ENCODE measurements around the gene ALOX12. TPM values are rescaled to one million over a fixed set of nuclear protein-coding genes. Genes with fewer than 3 reads are reported as not detected.
"Not testable (repeated sequence)": the region's sequence is repeated elsewhere in the genome, so short reads cannot be mapped to it uniquely, and the experiment has no call there.

ALOX12 gene
- polyA plus RNA-seq, 1 donor (not counting 4 experiments of a cell fraction or from before 2014, with no cell fraction given) = 0.35 TPM

DNA sequence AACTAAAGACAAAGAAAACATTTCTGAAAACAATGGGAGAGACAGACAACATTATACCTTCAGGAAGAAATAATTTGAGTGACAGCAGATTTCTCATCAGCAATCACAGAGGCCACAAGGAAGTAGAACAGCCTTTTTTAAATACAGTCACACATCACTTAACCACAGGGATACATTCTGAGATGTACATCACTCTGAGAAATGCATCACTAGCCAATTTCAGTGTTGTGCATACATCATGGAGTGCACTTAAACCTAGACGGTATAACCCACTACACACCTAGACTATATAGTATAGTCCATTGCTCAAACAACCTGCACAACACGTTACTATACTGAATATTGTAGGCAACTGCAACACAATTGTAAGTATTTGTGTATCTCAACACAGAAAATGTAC is 24.9 kb upstream of the ALOX12 start:
- Histone ChIP-seq H3K9me3 (ENCODE audit: control insufficient read depth, low read depth, low read length) (no peaks in the 10 kb centered on the region), H3K36me3 (ENCODE audit: control insufficient read depth in 2 of 2, extremely low read depth in 1 of 2, insufficient read depth in 2 of 2, low read length in 2 of 2) (no peaks in the 10 kb centered on the region), H3K79me2 (ENCODE audit: control insufficient read depth, insufficient read depth, low read length) (no peaks in the 10 kb centered on the region), H2AFZ (ENCODE audit: control insufficient read depth, low read length) (no peak overlapping the region), H3K9me1 (ENCODE audit: control insufficient read depth, extremely low read depth, insufficient read depth, low read length) (no peaks in the 10 kb centered on the region), H3K27me3 (ENCODE audit: control insufficient read depth, extremely low read depth, insufficient read depth, low read length) (no peaks in the 10 kb centered on the region), H3K27ac (ENCODE audit: control insufficient read depth, insufficient read depth, low read length) (no peak overlapping the region), H3K4me1 (ENCODE audit: control insufficient read depth, extremely low read depth, insufficient read depth, low read length) (no peaks in the 10 kb centered on the region), H4K20me1 (ENCODE audit: control insufficient read depth, extremely low read depth, insufficient read depth, low read length) (no peaks in the 10 kb centered on the region), H3K4me2 (ENCODE audit: control insufficient read depth, extremely low read depth, insufficient read depth, low read depth, low read length) (no peak overlapping the region), H3K4me3 (ENCODE audit: control insufficient read depth in 2 of 3, extremely low read depth in 1 of 3, insufficient read depth in 2 of 3, low read depth in 1 of 3, low read length in 3 of 3) (no peak overlapping the region), H3K9ac (ENCODE audit: control insufficient read depth, extremely low read depth, insufficient read depth, low read length) (no peak overlapping the region)
- TF ChIP-seq, protein P1, sequence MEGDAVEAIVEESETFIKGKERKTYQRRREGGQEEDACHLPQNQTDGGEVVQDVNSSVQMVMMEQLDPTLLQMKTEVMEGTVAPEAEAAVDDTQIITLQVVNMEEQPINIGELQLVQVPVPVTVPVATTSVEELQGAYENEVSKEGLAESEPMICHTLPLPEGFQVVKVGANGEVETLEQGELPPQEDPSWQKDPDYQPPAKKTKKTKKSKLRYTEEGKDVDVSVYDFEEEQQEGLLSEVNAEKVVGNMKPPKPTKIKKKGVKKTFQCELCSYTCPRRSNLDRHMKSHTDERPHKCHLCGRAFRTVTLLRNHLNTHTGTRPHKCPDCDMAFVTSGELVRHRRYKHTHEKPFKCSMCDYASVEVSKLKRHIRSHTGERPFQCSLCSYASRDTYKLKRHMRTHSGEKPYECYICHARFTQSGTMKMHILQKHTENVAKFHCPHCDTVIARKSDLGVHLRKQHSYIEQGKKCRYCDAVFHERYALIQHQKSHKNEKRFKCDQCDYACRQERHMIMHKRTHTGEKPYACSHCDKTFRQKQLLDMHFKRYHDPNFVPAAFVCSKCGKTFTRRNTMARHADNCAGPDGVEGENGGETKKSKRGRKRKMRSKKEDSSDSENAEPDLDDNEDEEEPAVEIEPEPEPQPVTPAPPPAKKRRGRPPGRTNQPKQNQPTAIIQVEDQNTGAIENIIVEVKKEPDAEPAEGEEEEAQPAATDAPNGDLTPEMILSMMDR (optimal IDR thresholded peaks at IDR 0.05 in 1 of 3, IDR thresholded peaks at IDR 0.05 in 1 of 3, conservative IDR thresholded peaks at IDR 0.05 in 1 of 3; ENCODE audit: extremely low read depth in 1 of 3, insufficient read depth in 2 of 3, low read length in 3 of 3) = no peak
- TF ChIP-seq EZH2 (IDR thresholded peaks at IDR 0.05; ENCODE audit: low read length) = no peak
- DNase-seq (ENCODE audit: low read depth, low spot score) (no peak), FAIRE-seq (no peak)
- dilution Hi-C loops (cut with MboI; ENCODE audit: extremely low pct_ligation_motif_present, low sequenced_read_pairs) = no loop called here

GRCh38 chr17:6979440-6979839 is 16.4 kb upstream of the ALOX12 start:
- H2AFZ ChIP-seq (ENCODE audit: control insufficient read depth, low read length); FAIRE-seq; H3K27ac ChIP-seq (ENCODE audit: control insufficient read depth, insufficient read depth, low read length); H3K9me1 ChIP-seq (ENCODE audit: control insufficient read depth, extremely low read depth, insufficient read depth, low read length); H3K4me2 ChIP-seq (ENCODE audit: control insufficient read depth, extremely low read depth, insufficient read depth, low read depth, low read length); H3K4me1 ChIP-seq (ENCODE audit: control insufficient read depth, extremely low read depth, insufficient read depth, low read length); DNase-seq (ENCODE audit: low read depth, low spot score); H3K27me3 ChIP-seq (ENCODE audit: control insufficient read depth, extremely low read depth, insufficient read depth, low read length); H3K79me2 ChIP-seq (ENCODE audit: control insufficient read depth, insufficient read depth, low read length); H3K4me3 ChIP-seq (ENCODE audit: control insufficient read depth in 2 of 3, extremely low read depth in 1 of 3, insufficient read depth in 2 of 3, low read depth in 1 of 3, low read length in 3 of 3); H4K20me1 ChIP-seq (ENCODE audit: control insufficient read depth, extremely low read depth, insufficient read depth, low read length); H3K36me3 ChIP-seq (ENCODE audit: control insufficient read depth in 2 of 2, extremely low read depth in 1 of 2, insufficient read depth in 2 of 2, low read length in 2 of 2); H3K9ac ChIP-seq (ENCODE audit: control insufficient read depth, extremely low read depth, insufficient read depth, low read length); H3K9me3 ChIP-seq (ENCODE audit: control insufficient read depth, low read depth, low read length); dilution Hi-C loops (cut with MboI; ENCODE audit: extremely low pct_ligation_motif_present, low sequenced_read_pairs): not testable (repeated sequence)

DNA sequence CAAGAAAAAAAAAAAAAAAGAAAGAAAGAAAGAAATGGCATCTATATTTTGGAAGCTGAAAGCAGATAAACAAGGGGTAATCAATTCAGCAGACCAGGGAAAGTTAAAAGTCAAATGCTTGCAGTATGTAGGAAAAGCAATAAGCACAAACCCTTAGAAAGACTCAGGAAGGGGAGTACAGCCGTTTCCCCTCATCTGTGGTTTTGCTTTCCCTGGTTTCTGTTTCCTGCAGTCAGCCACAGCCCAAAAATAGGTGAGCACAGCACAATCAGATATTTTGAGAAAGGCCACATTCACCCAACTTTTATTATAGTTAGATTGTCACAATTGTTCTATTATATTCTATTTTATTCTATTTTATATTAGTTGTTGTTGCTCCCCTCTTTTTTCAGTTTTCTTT is 14.4 kb upstream of the ALOX12 start:
- dilution Hi-C loops (cut with MboI; ENCODE audit: extremely low pct_ligation_motif_present, low sequenced_read_pairs) = no loop called here
- Histone ChIP-seq H3K4me3 (ENCODE audit: control insufficient read depth in 2 of 3, extremely low read depth in 1 of 3, insufficient read depth in 2 of 3, low read depth in 1 of 3, low read length in 3 of 3) (no peak overlapping the region), H3K9ac (ENCODE audit: control insufficient read depth, extremely low read depth, insufficient read depth, low read length) (no peak overlapping the region), H3K9me3 (ENCODE audit: control insufficient read depth, low read depth, low read length) (no peaks in the 10 kb centered on the region), H3K9me1 (ENCODE audit: control insufficient read depth, extremely low read depth, insufficient read depth, low read length) (no peaks in the 10 kb centered on the region), H3K4me2 (ENCODE audit: control insufficient read depth, extremely low read depth, insufficient read depth, low read depth, low read length) (no peak overlapping the region), H3K79me2 (ENCODE audit: control insufficient read depth, insufficient read depth, low read length) (no peaks in the 10 kb centered on the region), H3K4me1 (ENCODE audit: control insufficient read depth, extremely low read depth, insufficient read depth, low read length) (no peaks in the 10 kb centered on the region), H3K27ac (ENCODE audit: control insufficient read depth, insufficient read depth, low read length) (no peak overlapping the region), H3K27me3 (ENCODE audit: control insufficient read depth, extremely low read depth, insufficient read depth, low read length) (no peaks in the 10 kb centered on the region), H3K36me3 (ENCODE audit: control insufficient read depth in 2 of 2, extremely low read depth in 1 of 2, insufficient read depth in 2 of 2, low read length in 2 of 2) (no peaks in the 10 kb centered on the region), H2AFZ (ENCODE audit: control insufficient read depth, low read length) (no peak overlapping the region), H4K20me1 (ENCODE audit: control insufficient read depth, extremely low read depth, insufficient read depth, low read length) (no peaks in the 10 kb centered on the region)
- no peak for TF ChIP-seq EZH2 (IDR thresholded peaks at IDR 0.05; ENCODE audit: low read length)
- TF ChIP-seq, protein P1 (optimal IDR thresholded peaks at IDR 0.05 in 1 of 3, IDR thresholded peaks at IDR 0.05 in 1 of 3, conservative IDR thresholded peaks at IDR 0.05 in 1 of 3; ENCODE audit: extremely low read depth in 1 of 3, insufficient read depth in 2 of 3, low read length in 3 of 3) = no peak
- FAIRE-seq = no peak
- no peak for DNase-seq (ENCODE audit: low read depth, low spot score)

Data from keratinocyte (primary cell).